Prostate gland (tissue), 2 donors: ENCODE data around the gene ADAMTS17.

Source experiments
- CTCF ChIP-seq, 4 experiments: fragments of 200-600 bp in 2 of 4; fragments of 450-650 bp in 2 of 4; sonication (generic) in 2 of 4; IDR thresholded peaks; 1 replicate in 3 of 4; 2 replicates in 1 of 4; pipeline ENCODE4 v1.5.1; 2016 to 2019; ENCODE audit warnings: antibody characterized with exemption in 4 of 4, mild to moderate bottlenecking in 2 of 4, moderate library complexity in 2 of 4
- POLR2A ChIP-seq: fragments of 450-650 bp; IDR thresholded peaks from one replicate; pipeline ENCODE4 v1.6.1; 2016; ENCODE audit warnings: antibody characterized with exemption, mild to moderate bottlenecking
- POLR2AphosphoS5 ChIP-seq: sonication (generic); formaldehyde crosslinking; IDR thresholded peaks from one replicate; pipeline ENCODE4 v1.6.1; 2017; ENCODE audit warnings: antibody characterized with exemption

GRCh38 chr15:100105101-100105500 is 236.7 kb downstream of the ADAMTS17 start:
- no peak for TF ChIP-seq CTCF (IDR thresholded peaks at IDR 0.05)
- TF ChIP-seq POLR2A, result no peak
- TF ChIP-seq POLR2AphosphoS5, result no peak
